Activated CD4-positive, alpha-beta memory T cell treated with anti-CD3 and anti-CD28 coated beads, Interleukin-2, amount 10 ng/mL, durations not matched to agents 7 days and 5 days (primary cell): ENCODE data around the gene OR2AG2. TPM values are rescaled to one million over a fixed set of nuclear protein-coding genes. Genes with fewer than 3 reads are reported as not detected.
A peak's percentile ranks its signal among the peaks of the same experiment; 100 is the strongest.
"Not testable (repeated sequence)": the region's sequence is repeated elsewhere in the genome, so short reads cannot be mapped to it uniquely, and the experiment has no call there.

ENCODE experiments used
- CTCF ChIA-PET: fragments of 350-600 bp; sonication (Branson Sonifier 250); formaldehyde crosslinking; loops from one replicate; lab custom pipeline; 2021; ENCODE audit warnings: antibody characterized with exemption, inconsistent platforms; lab: Charles Lee
- POLR2A ChIA-PET: fragments of 350-600 bp; sonication (Branson Sonifier 250); formaldehyde crosslinking; loops from one replicate; lab custom pipeline; 2021; ENCODE audit warnings: antibody characterized with exemption; lab: Charles Lee
- DNase-seq: peaks from one replicate; pipeline ENCODE4 v3.0.0-alpha.2; 2020
- H3K27ac Mint-ChIP-seq: one replicate; pipeline ENCODE4 v1.8.0; 2021; ENCODE audit warnings: mild to moderate bottlenecking, mixed read lengths
- H3K27me3 Mint-ChIP-seq: one replicate; pipeline ENCODE4 v1.8.0; 2021; ENCODE audit warnings: mixed read lengths
- H3K36me3 Mint-ChIP-seq: one replicate; pipeline ENCODE4 v1.8.0; 2021; ENCODE audit warnings: low read depth, mixed read lengths
- H3K4me1 Mint-ChIP-seq: one replicate; pipeline ENCODE4 v1.8.0; 2021; ENCODE audit warnings: mixed read lengths
- H3K4me3 Mint-ChIP-seq: one replicate; pipeline ENCODE4 v1.8.0; 2021; ENCODE audit warnings: mild to moderate bottlenecking, mixed read lengths
- H3K9me3 Mint-ChIP-seq: one replicate; pipeline ENCODE4 v1.8.0; 2021; ENCODE audit warnings: mixed read lengths
- total RNA-seq, 2 experiments: library from RNA; stranded (reverse); gene quantifications; one replicate each; pipeline ENCODE4 v1.2.3, GENCODE V29; 2021

Gene OR2AG2
- total RNA-seq = not detected

- no peaks in the 10 kb centered on the region for H3K36me3 Mint-ChIP-seq
- no peak within 1 kb of the TSS for H3K27ac Mint-ChIP-seq
- ChIA-PET CTCF (interaction anchor here (1.4 kb wide), 1 partner anchor 17 kb away, joined by 3 read pairs; no protein-coding TSS in a partner anchor), POLR2A (no interaction called here)
- H3K9me3 Mint-ChIP-seq = no peaks in the 10 kb centered on the region
- peaks cover 11% of the 10 kb centered on the region for H3K27me3 Mint-ChIP-seq
- no peaks in the 10 kb centered on the region for H3K4me1 Mint-ChIP-seq
- DNase-seq = no peak
- H3K4me3 Mint-ChIP-seq = no peak within 1 kb of the TSS
Observed at GRCh38 chr11:6771926-6772893, at the start of gene OR2AG2. TSS of gene OR2AG2 (minus strand) at chr11:6771976. CDS start at chr11:6768957, 3,019 bp downstream.

- POLR2A ChIA-PET = no interaction called here
- Mint-ChIP-seq H3K27ac (no peak overlapping the region), H3K4me3 (no peak overlapping the region), H3K36me3 (no peaks in the 10 kb centered on the region), H3K4me1 (no peaks in the 10 kb centered on the region), H3K27me3 (peaks cover 15% of the 10 kb centered on the region), H3K9me3 (no peaks in the 10 kb centered on the region)
- CTCF ChIA-PET = no interaction called here
- DNase-seq = no peak
Observed at GRCh38 chr11:6818967-6819366, 47.2 kb upstream of the OR2AG2 start.

GRCh38 chr11:6817694-6818093 is 45.9 kb upstream of the OR2AG2 start:
- CTCF ChIA-PET = no interaction called here
- no peaks in the 10 kb centered on the region for H3K4me1 Mint-ChIP-seq
- no peak overlapping the region for H3K27ac Mint-ChIP-seq
- DNase-seq = no peak
- no peaks in the 10 kb centered on the region for H3K9me3 Mint-ChIP-seq
- H3K4me3 Mint-ChIP-seq = no peak overlapping the region
- POLR2A ChIA-PET = no interaction called here
- peaks cover 19% of the 10 kb centered on the region for H3K27me3 Mint-ChIP-seq
- H3K36me3 Mint-ChIP-seq = no peaks in the 10 kb centered on the region

GRCh38 chr11:6813656-6814055 is 41.9 kb upstream of the OR2AG2 start:
- H3K27me3 Mint-ChIP-seq = peaks cover 21% of the 10 kb centered on the region
- POLR2A ChIA-PET = no interaction called here
- CTCF ChIA-PET = no interaction called here

GRCh38 chr11:6812390-6813005 is 40.7 kb upstream of the OR2AG2 start:
- no peak overlapping the region for H3K4me3 Mint-ChIP-seq
- peak; percentile 27 for DNase-seq
- POLR2A ChIA-PET = no interaction called here
- CTCF ChIA-PET = interaction anchor here (0.7 to 1.6 kb wide), 23 partner anchors 9 to 630 kb away, joined by 3 to 12 read pairs (median 4); partner anchors contain the start of gene OR6A2
- no peaks in the 10 kb centered on the region for H3K4me1 Mint-ChIP-seq
- H3K9me3 Mint-ChIP-seq = no peaks in the 10 kb centered on the region
- peaks cover 30% of the 10 kb centered on the region for H3K27me3 Mint-ChIP-seq
- H3K27ac Mint-ChIP-seq = no peak overlapping the region
- H3K36me3 Mint-ChIP-seq = no peaks in the 10 kb centered on the region

More at GRCh38 chr11:6813656-6814055, 41.9 kb upstream of the OR2AG2 start:
- H3K27ac Mint-ChIP-seq = no peak overlapping the region
- no peak for DNase-seq
- no peaks in the 10 kb centered on the region for H3K9me3 Mint-ChIP-seq
- H3K36me3 Mint-ChIP-seq = no peaks in the 10 kb centered on the region
- no peak overlapping the region for H3K4me3 Mint-ChIP-seq
- H3K4me1 Mint-ChIP-seq = no peaks in the 10 kb centered on the region

GRCh38 chr11:6801075-6801474 is 29.3 kb upstream of the OR2AG2 start:
- CTCF ChIA-PET, H3K4me1 Mint-ChIP-seq, H3K27me3 Mint-ChIP-seq, H3K9me3 Mint-ChIP-seq, H3K36me3 Mint-ChIP-seq, H3K4me3 Mint-ChIP-seq, DNase-seq, POLR2A ChIA-PET, H3K27ac Mint-ChIP-seq: not testable (repeated sequence)

- H3K4me3 Mint-ChIP-seq = no peak within 1 kb of the TSS
- H3K27me3 Mint-ChIP-seq = peaks cover 4% of the 10 kb centered on the region
- no peaks in the 10 kb centered on the region for H3K9me3 Mint-ChIP-seq
- CTCF ChIA-PET = interaction anchor here (1.0 kb wide), 1 partner anchor 13 kb away, joined by 3 read pairs; no protein-coding TSS in a partner anchor
- POLR2A ChIA-PET = no interaction called here
- no peaks in the 10 kb centered on the region for H3K4me1 Mint-ChIP-seq
- DNase-seq = no peak
- no peak within 1 kb of the TSS for H3K27ac Mint-ChIP-seq
- no peaks in the 10 kb centered on the region for H3K36me3 Mint-ChIP-seq
Observed at GRCh38 chr11:6799402-6799801, 27.6 kb upstream of the OR2AG2 start, which contains the start of gene OR6A2. TSS of gene OR6A2 (minus strand) at chr11:6799689. CDS start at chr11:6795708, 3,981 bp downstream.

GRCh38 chr11:6794639-6795038 is 22.9 kb upstream of the OR2AG2 start:
- no peaks in the 10 kb centered on the region for H3K36me3 Mint-ChIP-seq
- no peaks in the 10 kb centered on the region for H3K9me3 Mint-ChIP-seq
- no peaks in the 10 kb centered on the region for H3K4me1 Mint-ChIP-seq
- no peak for DNase-seq
- H3K27ac Mint-ChIP-seq = no peak overlapping the region
- H3K27me3 Mint-ChIP-seq = peaks cover 7% of the 10 kb centered on the region
- no peak overlapping the region for H3K4me3 Mint-ChIP-seq
- ChIA-PET CTCF (interaction anchor here (1.4 kb wide), 1 partner anchor 18 kb away, joined by 6 read pairs; no protein-coding TSS in a partner anchor), POLR2A (no interaction called here)

GRCh38 chr11:6790546-6790945 is 18.8 kb upstream of the OR2AG2 start:
- Mint-ChIP-seq H3K27ac (no peak overlapping the region), H3K27me3 (peaks cover 21% of the 10 kb centered on the region), H3K9me3 (no peaks in the 10 kb centered on the region), H3K4me3 (no peak overlapping the region), H3K4me1 (no peaks in the 10 kb centered on the region), H3K36me3 (no peaks in the 10 kb centered on the region)
- DNase-seq = no peak
- ChIA-PET POLR2A (no interaction called here), CTCF (no interaction called here)

GRCh38 chr11:6782720-6783119 is 10.9 kb upstream of the OR2AG2 start, which contains the start of gene OR2AG1:
TSS of gene OR2AG1 (plus strand) at chr11:6783020. CDS start at chr11:6785038, 2,018 bp downstream.
- H3K27ac Mint-ChIP-seq = no peak within 1 kb of the TSS

GRCh38 chr11:6780829-6781228 is 9.1 kb upstream of the OR2AG2 start:
- no peak for DNase-seq
- Mint-ChIP-seq H3K27me3 (peaks cover 16% of the 10 kb centered on the region), H3K9me3 (no peaks in the 10 kb centered on the region), H3K36me3 (no peaks in the 10 kb centered on the region), H3K4me1 (no peaks in the 10 kb centered on the region), H3K4me3 (no peak overlapping the region), H3K27ac (no peak overlapping the region)
- ChIA-PET POLR2A (no interaction called here), CTCF (interaction anchor here (0.9 kb wide), 1 partner anchor 22 kb away, joined by 3 read pairs; no protein-coding TSS in a partner anchor)

More at GRCh38 chr11:6782720-6783119, 10.9 kb upstream of the OR2AG2 start, which contains the start of gene OR2AG1:
- Mint-ChIP-seq H3K36me3 (no peaks in the 10 kb centered on the region), H3K9me3 (no peaks in the 10 kb centered on the region), H3K4me3 (no peak within 1 kb of the TSS), H3K27me3 (peaks cover 17% of the 10 kb centered on the region), H3K4me1 (no peaks in the 10 kb centered on the region)
- DNase-seq = no peak
- CTCF ChIA-PET = no interaction called here
- POLR2A ChIA-PET = no interaction called here

GRCh38 chr11:6778518-6778917 is 6.7 kb upstream of the OR2AG2 start:
- no peak for DNase-seq
- ChIA-PET POLR2A (no interaction called here), CTCF (interaction anchor here (1.0 kb wide), 2 partner anchors 9 to 21 kb away, joined by 3 to 4 read pairs; no protein-coding TSS in a partner anchor)
- Mint-ChIP-seq H3K9me3 (no peaks in the 10 kb centered on the region), H3K4me3 (no peak overlapping the region), H3K27me3 (peaks cover 19% of the 10 kb centered on the region), H3K36me3 (no peaks in the 10 kb centered on the region), H3K4me1 (no peaks in the 10 kb centered on the region), H3K27ac (no peak overlapping the region)
